ENCODE results near the gene RPL13. TPM values are rescaled to one million over a fixed set of nuclear protein-coding genes. Genes with fewer than 3 reads are reported as not detected.

Gene RPL13
- total RNA-seq, 4 donors from 2014 or later, result 3,190 to 3,814 (median 3,321) TPM

DNA sequence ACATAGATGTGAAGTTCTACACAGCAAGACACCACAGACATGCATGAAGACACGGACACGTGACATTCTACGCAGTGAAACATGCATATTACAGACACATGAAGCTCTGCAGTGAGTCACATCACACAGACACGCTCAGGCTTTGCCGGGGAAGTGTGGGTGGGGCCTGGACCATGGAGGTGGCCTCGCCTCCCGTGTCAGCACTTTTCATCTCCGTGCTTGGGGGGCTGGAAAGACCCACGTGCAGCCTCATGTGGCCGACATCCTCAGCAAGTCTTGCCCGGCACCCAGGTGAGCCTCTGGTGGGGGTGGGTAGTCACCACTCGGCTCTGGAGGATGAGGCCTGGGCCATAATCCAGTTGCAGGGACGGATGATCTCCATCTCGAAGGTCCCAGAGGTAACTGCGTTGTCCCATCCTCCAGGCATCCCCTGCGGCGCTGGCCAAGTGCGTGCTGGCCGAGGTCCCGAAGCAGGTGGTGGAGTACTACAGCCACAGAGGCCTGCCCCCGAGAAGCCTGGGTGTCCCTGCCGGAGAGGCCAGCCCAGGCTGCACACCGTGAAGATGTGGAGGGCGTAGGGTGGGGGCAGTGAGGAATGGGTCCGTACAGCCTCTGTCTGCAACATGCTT is 35.7 kb downstream of the RPL13 start:
- TF ChIP-seq, protein P1, sequence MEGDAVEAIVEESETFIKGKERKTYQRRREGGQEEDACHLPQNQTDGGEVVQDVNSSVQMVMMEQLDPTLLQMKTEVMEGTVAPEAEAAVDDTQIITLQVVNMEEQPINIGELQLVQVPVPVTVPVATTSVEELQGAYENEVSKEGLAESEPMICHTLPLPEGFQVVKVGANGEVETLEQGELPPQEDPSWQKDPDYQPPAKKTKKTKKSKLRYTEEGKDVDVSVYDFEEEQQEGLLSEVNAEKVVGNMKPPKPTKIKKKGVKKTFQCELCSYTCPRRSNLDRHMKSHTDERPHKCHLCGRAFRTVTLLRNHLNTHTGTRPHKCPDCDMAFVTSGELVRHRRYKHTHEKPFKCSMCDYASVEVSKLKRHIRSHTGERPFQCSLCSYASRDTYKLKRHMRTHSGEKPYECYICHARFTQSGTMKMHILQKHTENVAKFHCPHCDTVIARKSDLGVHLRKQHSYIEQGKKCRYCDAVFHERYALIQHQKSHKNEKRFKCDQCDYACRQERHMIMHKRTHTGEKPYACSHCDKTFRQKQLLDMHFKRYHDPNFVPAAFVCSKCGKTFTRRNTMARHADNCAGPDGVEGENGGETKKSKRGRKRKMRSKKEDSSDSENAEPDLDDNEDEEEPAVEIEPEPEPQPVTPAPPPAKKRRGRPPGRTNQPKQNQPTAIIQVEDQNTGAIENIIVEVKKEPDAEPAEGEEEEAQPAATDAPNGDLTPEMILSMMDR (IDR thresholded peaks at IDR 0.05), result no peak
- no peak for TF ChIP-seq POLR2A (IDR thresholded peaks at IDR 0.05)
- no peak for TF ChIP-seq POLR2AphosphoS5 (IDR thresholded peaks at IDR 0.05)
- TF ChIP-seq EP300 (IDR thresholded peaks at IDR 0.05; ENCODE audit: low read depth), result no peak
- 88% methylated on average over 22 of the region's 25 CpGs; no CpG with 5 or more reads in 1 of the 2 donors for WGBS, 2 donors (ENCODE audit: low coverage in 1 of 2)

DNA sequence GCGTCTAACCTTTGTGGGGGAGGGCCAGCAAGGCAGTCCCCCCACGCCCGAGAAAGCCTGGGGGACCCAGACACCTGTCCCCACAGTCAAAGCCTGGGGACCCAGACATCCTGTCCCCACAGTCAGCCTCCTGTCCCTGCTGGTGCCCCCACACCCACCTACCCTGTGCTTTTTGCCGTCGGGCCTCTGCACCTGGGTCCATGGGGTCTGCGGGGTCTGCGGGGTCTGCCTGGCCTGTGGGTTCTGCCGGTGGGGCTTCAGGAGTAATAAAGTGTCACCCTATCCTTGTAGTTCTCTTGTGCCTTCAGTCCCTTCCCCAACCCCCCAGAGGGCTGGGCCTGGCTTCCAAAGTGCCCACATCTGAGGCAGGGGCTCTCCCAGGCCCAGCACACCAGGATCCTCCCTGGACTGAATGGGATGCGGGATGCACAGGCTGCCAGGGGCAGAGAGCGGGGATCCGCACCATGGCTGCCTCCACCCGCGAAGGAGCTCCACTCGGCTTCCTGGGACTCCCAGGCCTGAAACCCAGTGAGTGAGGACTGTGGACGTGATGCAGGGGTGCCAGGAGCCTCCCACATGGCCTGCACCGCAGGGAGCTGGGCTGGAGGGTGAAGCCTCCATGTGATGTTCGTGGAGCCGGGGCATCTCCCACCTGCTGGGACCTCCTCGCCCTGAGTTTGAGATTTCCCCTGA is 36.6 kb downstream of the RPL13 start:
- intact Hi-C loops (cut with DNase I; ENCODE audit: low total_unique reads) (no loop called here), in situ Hi-C loops (cut with MboI; ENCODE audit: low pct_ligation_motif_present in 1 of 4, low pct_unique_long_range_greater_than_20kb in 1 of 4, low sequenced_read_pairs in 3 of 4) (no loop called here)
- H3K4me1 ChIP-seq, result no peaks in the 10 kb centered on the region
- H3K27ac ChIP-seq, result no peak overlapping the region
- no peak overlapping the region for H3K4me3 ChIP-seq
- no peak for DNase-seq
- 82% methylated on average over 19 of the region's 19 CpGs; no CpG with 5 or more reads in 1 of the 2 donors for WGBS, 2 donors (ENCODE audit: low coverage in 1 of 2)
- H3K27me3 ChIP-seq, result peaks cover 6% of the 10 kb centered on the region
- no peaks in the 10 kb centered on the region for H3K9me3 ChIP-seq
- no peaks in the 10 kb centered on the region for H3K36me3 ChIP-seq
- TF ChIP-seq POLR2AphosphoS5 (IDR thresholded peaks at IDR 0.05), result no peak
- TF ChIP-seq, protein P1 (IDR thresholded peaks at IDR 0.05), result no peak
- no peak for TF ChIP-seq POLR2A (IDR thresholded peaks at IDR 0.05)
- no peak for TF ChIP-seq EP300 (IDR thresholded peaks at IDR 0.05; ENCODE audit: low read depth)

More for the DNA sequence above, 35.7 kb downstream of the RPL13 start:
- H3K36me3 ChIP-seq, result no peaks in the 10 kb centered on the region
- H3K9me3 ChIP-seq, result no peaks in the 10 kb centered on the region
- no peaks in the 10 kb centered on the region for H3K27me3 ChIP-seq
- intact Hi-C loops (cut with DNase I; ENCODE audit: low total_unique reads) (no loop called here), in situ Hi-C loops (cut with MboI; ENCODE audit: low pct_ligation_motif_present in 1 of 4, low pct_unique_long_range_greater_than_20kb in 1 of 4, low sequenced_read_pairs in 3 of 4) (no loop called here)
- no peaks in the 10 kb centered on the region for H3K4me1 ChIP-seq
- H3K4me3 ChIP-seq, result no peak overlapping the region
- H3K27ac ChIP-seq, result no peak overlapping the region
- DNase-seq, result no peak

DNA sequence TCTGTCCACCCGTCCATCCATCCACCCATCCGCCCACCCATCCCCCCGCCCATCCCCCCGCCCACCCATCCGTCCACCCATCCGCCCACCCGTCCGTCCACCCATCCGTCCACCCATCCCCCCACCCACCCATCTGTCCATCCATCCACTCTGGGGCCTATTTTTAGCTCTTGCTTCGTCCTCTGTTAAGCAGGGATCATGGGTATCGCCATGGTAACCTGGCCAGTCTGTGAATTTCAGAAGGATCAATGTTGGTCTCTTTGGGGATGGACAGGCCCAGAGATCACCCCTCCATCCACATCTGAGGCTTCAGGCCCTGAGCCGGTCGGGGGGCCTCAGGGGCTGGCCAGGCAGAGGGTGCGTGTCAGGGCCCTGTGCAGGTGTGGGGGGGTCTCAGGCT is 37.7 kb downstream of the RPL13 start:
- Histone ChIP-seq H3K4me1 (no peaks in the 10 kb centered on the region), H3K4me3 (no peak overlapping the region), H3K36me3 (no peaks in the 10 kb centered on the region), H3K9me3 (no peaks in the 10 kb centered on the region), H3K27me3 (peaks cover 17% of the 10 kb centered on the region), H3K27ac (no peak overlapping the region)
- TF ChIP-seq, protein P1 (IDR thresholded peaks at IDR 0.05), result no peak
- TF ChIP-seq POLR2AphosphoS5 (IDR thresholded peaks at IDR 0.05) (no peak), EP300 (IDR thresholded peaks at IDR 0.05; ENCODE audit: low read depth) (no peak), POLR2A (IDR thresholded peaks at IDR 0.05) (no peak)
- intact Hi-C loops (cut with DNase I; ENCODE audit: low total_unique reads) (no loop called here), in situ Hi-C loops (cut with MboI; ENCODE audit: low pct_ligation_motif_present in 1 of 4, low pct_unique_long_range_greater_than_20kb in 1 of 4, low sequenced_read_pairs in 3 of 4) (no loop called here)
- WGBS, 2 donors (ENCODE audit: low coverage in 1 of 2), result 58% methylated on average over 5 of the region's 14 CpGs; no CpG with 5 or more reads in 1 of the 2 donors
- DNase-seq, result no peak

DNA sequence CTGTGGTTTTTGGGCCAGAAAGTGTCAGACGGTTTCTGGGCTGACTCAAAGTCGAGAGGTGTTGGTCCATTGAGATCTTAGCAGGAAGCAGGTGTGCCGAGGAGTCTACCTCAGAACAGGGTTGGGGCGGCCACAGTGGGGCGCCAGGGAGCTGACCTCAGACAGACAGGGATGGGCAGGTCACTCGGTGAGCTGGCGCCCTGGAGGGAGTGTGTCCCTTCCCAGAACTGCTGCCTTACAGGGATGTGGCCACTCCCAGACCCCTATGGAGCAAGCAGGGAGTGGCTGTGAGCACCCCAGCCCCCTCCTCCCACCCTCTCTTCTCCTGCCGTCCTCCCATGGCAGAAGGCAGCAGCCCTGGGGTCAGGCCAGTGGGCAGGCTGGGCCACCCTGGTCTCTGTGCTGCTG is 39.0 kb downstream of the RPL13 start:
- Histone ChIP-seq H3K27ac (no peak overlapping the region), H3K36me3 (no peaks in the 10 kb centered on the region), H3K4me1 (no peaks in the 10 kb centered on the region), H3K4me3 (no peak overlapping the region), H3K9me3 (no peaks in the 10 kb centered on the region), H3K27me3 (peaks cover 19% of the 10 kb centered on the region)
- DNase-seq, result peak; percentile 61
- 21 to 40% methylated on average over 1 to 7 of the region's 8 CpGs for WGBS, 2 donors (ENCODE audit: low coverage in 1 of 2)
- in situ Hi-C loops (cut with MboI; ENCODE audit: low pct_ligation_motif_present in 1 of 4, low pct_unique_long_range_greater_than_20kb in 1 of 4, low sequenced_read_pairs in 3 of 4) (no loop called here), intact Hi-C loops (cut with DNase I; ENCODE audit: low total_unique reads) (no loop called here)
- TF ChIP-seq POLR2AphosphoS5 (IDR thresholded peaks at IDR 0.05), result no peak
- TF ChIP-seq, protein P1 (IDR thresholded peaks at IDR 0.05), result peak in 3 of 5 experiments; percentile 13 to 39 (median 27)
